OCI-LY1 (cell line): ENCODE data around the gene AEBP1.

ENCODE experiments used
- H2AFZ ChIP-seq: fragments of 200-600 bp; sonication (generic), shearing (Covaris generic); 2 replicates; pipeline ENCODE4 v1.6.0; 2014; ENCODE audit warnings: antibody characterized with exemption, mild to moderate bottlenecking, low read length
- H3F3A ChIP-seq: fragments of 200-600 bp; sonication (generic), shearing (Covaris generic); 2 replicates; pipeline ENCODE4 v1.6.0; 2014; ENCODE audit warnings: mild to moderate bottlenecking, antibody characterized with exemption, low read length, moderate library complexity; ENCODE audit not compliant: insufficient read depth
- H3K27ac ChIP-seq: fragments of 200-600 bp; sonication (generic); 2 replicates; pipeline ENCODE4 v1.5.1; 2014; ENCODE audit warnings: low read length, mixed run types, mild to moderate bottlenecking, low read depth; ENCODE audit not compliant: poor library complexity, severe bottlenecking
- H3K27me3 ChIP-seq: fragments of 200-600 bp; sonication (generic); 2 replicates; pipeline ENCODE4 v1.6.0; 2014; ENCODE audit warnings: antibody characterized with exemption, mild to moderate bottlenecking, low read length, moderate library complexity; ENCODE audit not compliant: insufficient read depth
- H3K36me3 ChIP-seq: fragments of 200-600 bp; sonication (generic); 2 replicates; pipeline ENCODE4 v1.6.1; 2014; ENCODE audit warnings: mild to moderate bottlenecking, antibody characterized with exemption, low read length, moderate library complexity, mixed read lengths; ENCODE audit not compliant: insufficient read depth
- H3K4me1 ChIP-seq: fragments of 200-600 bp; sonication (generic); 2 replicates; pipeline ENCODE4 v1.5.1; 2014; ENCODE audit warnings: mild to moderate bottlenecking, low read length, moderate library complexity; ENCODE audit not compliant: insufficient read depth, severe bottlenecking
- H3K4me2 ChIP-seq: fragments of 200-600 bp; sonication (generic), shearing (Covaris generic); 2 replicates; pipeline ENCODE4 v1.6.1; 2014; ENCODE audit warnings: low read length
- H3K4me3 ChIP-seq: fragments of 200-600 bp; sonication (generic); 2 replicates; pipeline ENCODE4 v1.5.1; 2014; ENCODE audit warnings: low read length, low read depth, mild to moderate bottlenecking, mixed read lengths; ENCODE audit not compliant: poor library complexity, severe bottlenecking
- H3K79me2 ChIP-seq: fragments of 200-600 bp; shearing (Covaris generic); 2 replicates; pipeline ENCODE4 v1.6.1; 2016; ENCODE audit warnings: mixed run types, low read length, mixed read lengths; ENCODE audit not compliant: insufficient read depth
- H3K9ac ChIP-seq: fragments of 200-600 bp; sonication (generic), shearing (Covaris generic); 2 replicates; pipeline ENCODE4 v1.6.1; 2014; ENCODE audit warnings: mild to moderate bottlenecking, low read length, mixed read lengths
- H3K9me2 ChIP-seq: fragments of 200-600 bp; sonication (generic), shearing (Covaris generic); 2 replicates; pipeline ENCODE4 v1.6.1; 2014; ENCODE audit warnings: low read depth, mild to moderate bottlenecking, low read length, mixed read lengths
- H3K9me3 ChIP-seq: fragments of 200-600 bp; shearing (Covaris generic); 2 replicates; pipeline ENCODE4 v1.6.1; 2014; ENCODE audit warnings: low read length, mixed read lengths
- H4K20me1 ChIP-seq: fragments of 200-600 bp; sonication (generic), shearing (Covaris generic); 2 replicates; pipeline ENCODE4 v1.6.0; 2016; ENCODE audit warnings: mild to moderate bottlenecking, low read length; ENCODE audit not compliant: insufficient read depth
- CTCF ChIP-seq: fragments of 200-600 bp; sonication (generic), shearing (Covaris generic); IDR thresholded peaks from 2 replicates; pipeline ENCODE4 v1.5.1; 2017; ENCODE audit warnings: mild to moderate bottlenecking, antibody characterized with exemption, low read length, moderate library complexity, mixed read lengths
- EZH2 ChIP-seq: fragments of 200-600 bp; sonication (generic), shearing (Covaris generic); IDR thresholded peaks from 2 replicates; pipeline ENCODE4 v1.8.0; 2017; ENCODE audit warnings: borderline replicate concordance, mixed run types, mild to moderate bottlenecking, antibody characterized with exemption, low read length, moderate library complexity, mixed read lengths

Gene AEBP1

GRCh38 chr7:44116789-44117666, 12.9 kb downstream of the AEBP1 start:
- no peak overlapping the region for H3K4me3 ChIP-seq
- peaks cover 20% of the 10 kb centered on the region for H3K79me2 ChIP-seq
- no peaks in the 10 kb centered on the region for H3K27me3 ChIP-seq
- H2AFZ ChIP-seq, result no peak overlapping the region
- no peaks in the 10 kb centered on the region for H4K20me1 ChIP-seq
- no peaks in the 10 kb centered on the region for H3K9me2 ChIP-seq
- no peaks in the 10 kb centered on the region for H3F3A ChIP-seq
- H3K27ac ChIP-seq, result no peak overlapping the region
- no peak for TF ChIP-seq EZH2
- no peak for TF ChIP-seq CTCF
- no peaks in the 10 kb centered on the region for H3K9me3 ChIP-seq
- H3K4me2 ChIP-seq, result no peak overlapping the region
- no peak overlapping the region for H3K9ac ChIP-seq
- peaks cover 85% of the 10 kb centered on the region for H3K36me3 ChIP-seq
- peaks cover 25% of the 10 kb centered on the region for H3K4me1 ChIP-seq

GRCh38 chr7:44117801-44118429, 13.8 kb downstream of the AEBP1 start:
- Histone ChIP-seq H3K4me2 (no peak overlapping the region), H3K4me3 (no peak overlapping the region), H3K79me2 (peaks cover 29% of the 10 kb centered on the region), H2AFZ (no peak overlapping the region), H3K27me3 (no peaks in the 10 kb centered on the region), H3F3A (no peaks in the 10 kb centered on the region), H4K20me1 (no peaks in the 10 kb centered on the region), H3K9me3 (no peaks in the 10 kb centered on the region), H3K9me2 (no peaks in the 10 kb centered on the region), H3K9ac (no peak overlapping the region), H3K27ac (no peak overlapping the region), H3K36me3 (peaks cover 88% of the 10 kb centered on the region), H3K4me1 (peaks cover 29% of the 10 kb centered on the region)
- TF ChIP-seq EZH2 (no peak), CTCF (no peak)

- Histone ChIP-seq H3K9me3 (no peaks in the 10 kb centered on the region), H3K27me3 (no peaks in the 10 kb centered on the region), H3K4me3 (no peak overlapping the region), H3K9ac (no peak overlapping the region), H3F3A (no peaks in the 10 kb centered on the region), H3K4me2 (no peak overlapping the region), H3K79me2 (peaks cover 31% of the 10 kb centered on the region), H3K9me2 (no peaks in the 10 kb centered on the region), H3K4me1 (peaks cover 34% of the 10 kb centered on the region), H4K20me1 (no peaks in the 10 kb centered on the region), H2AFZ (no peak overlapping the region), H3K36me3 (peaks cover 73% of the 10 kb centered on the region), H3K27ac (no peak overlapping the region)
- TF ChIP-seq EZH2 (no peak), CTCF (no peak)
Observed at GRCh38 chr7:44119829-44120380, 15.8 kb downstream of the AEBP1 start.
